HG03442 (cell line): ENCODE measurements around the gene RFESD.

Source experiments
- ATAC-seq: cut with Tn5 transposase; IDR thresholded peaks from one replicate; pipeline ENCODE4 v1.9.1; 2021; ENCODE audit warnings: mild to moderate bottlenecking, moderate library complexity; ENCODE audit not compliant: unreplicated experiment

Gene RFESD

DNA sequence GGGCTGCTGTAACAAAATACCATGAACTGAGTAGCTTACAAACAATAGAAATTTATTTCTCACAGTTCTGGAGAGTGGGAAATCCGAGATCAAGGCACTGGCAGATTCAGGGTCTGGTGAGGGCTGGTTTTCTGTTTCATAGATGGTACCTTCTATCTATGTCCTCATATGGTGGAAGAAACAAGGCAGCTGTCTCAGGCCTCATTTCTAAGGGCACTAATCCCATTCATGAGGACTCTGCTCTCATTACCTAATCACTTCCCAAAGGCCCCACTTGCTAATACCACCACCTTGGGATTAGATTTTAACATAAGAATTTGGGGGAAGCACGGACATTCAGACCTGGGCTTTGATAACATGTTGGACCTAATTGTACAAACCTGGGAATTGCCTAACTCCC lies 13.5 kb downstream of the RFESD start:
- ATAC-seq: no peak

- no peak for ATAC-seq
These were observed 16.4 kb downstream of the RFESD start for GRCh38 chr5:95662946-95663345.

GRCh38 chr5:95664204-95664786 lies 17.7 kb downstream of the RFESD start:
- no peak for ATAC-seq

GRCh38 chr5:95667061-95667618 lies 20.6 kb downstream of the RFESD start:
- no peak for ATAC-seq

DNA sequence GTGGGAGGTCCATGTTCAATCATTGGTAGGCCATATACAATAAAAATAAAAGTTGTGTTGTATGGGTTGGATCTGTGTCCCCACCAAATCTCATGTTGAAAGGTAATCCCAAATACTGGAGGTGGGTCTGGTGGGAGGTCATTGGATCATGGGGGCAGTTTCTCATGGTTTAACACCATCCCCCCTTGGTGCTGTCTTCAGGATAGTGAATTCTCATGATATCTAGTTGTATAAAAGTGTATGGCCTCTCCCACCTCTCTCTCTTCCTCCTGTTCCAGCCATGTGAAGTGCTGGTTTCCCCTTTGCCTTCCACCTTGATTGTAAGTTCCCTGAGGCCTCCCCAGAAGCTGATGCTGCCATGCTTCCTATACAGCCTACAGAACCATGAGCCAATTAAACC lies 21.1 kb downstream of the RFESD start:
- ATAC-seq: no peak

DNA sequence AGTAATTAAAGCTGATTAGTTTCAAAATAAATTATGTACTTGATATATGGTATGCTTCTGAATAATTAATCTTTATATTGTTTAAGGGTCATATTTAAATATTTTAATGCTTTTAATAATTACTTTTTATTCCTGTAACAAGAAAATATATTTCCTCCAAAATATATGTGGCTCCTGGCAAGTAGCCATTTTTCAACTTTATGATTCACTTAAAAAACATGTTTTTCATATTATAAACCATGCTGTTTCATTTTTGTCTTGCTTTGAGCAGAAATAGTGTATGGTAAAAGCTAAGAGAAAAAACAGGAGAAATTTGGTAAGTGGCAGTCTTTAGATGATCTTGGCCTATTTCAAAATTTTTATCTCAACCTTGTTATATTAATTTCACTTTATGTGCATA lies 21.6 kb downstream of the RFESD start:
- no peak for ATAC-seq

DNA sequence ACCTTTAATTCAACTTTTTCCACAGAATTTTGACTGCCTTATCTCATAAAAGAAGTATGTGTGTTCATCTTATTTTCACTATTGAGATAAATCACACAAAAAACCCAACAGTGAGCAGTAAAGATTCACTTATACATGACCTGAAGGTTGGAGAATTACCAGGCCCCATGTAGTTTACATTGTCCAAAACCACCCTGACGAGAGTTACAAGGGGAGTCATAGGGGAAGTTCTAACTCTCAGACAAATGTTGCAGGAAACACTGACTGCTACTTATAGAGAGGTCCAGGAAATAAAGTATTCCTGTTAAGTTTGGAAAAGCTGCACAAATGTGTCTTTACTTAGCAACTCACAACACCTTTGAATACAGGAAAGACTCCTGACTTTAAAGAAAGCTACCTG lies 22.2 kb downstream of the RFESD start:
- no peak for ATAC-seq

GRCh38 chr5:95669540-95669939 lies 23.0 kb downstream of the RFESD start:
- no peak for ATAC-seq

DNA sequence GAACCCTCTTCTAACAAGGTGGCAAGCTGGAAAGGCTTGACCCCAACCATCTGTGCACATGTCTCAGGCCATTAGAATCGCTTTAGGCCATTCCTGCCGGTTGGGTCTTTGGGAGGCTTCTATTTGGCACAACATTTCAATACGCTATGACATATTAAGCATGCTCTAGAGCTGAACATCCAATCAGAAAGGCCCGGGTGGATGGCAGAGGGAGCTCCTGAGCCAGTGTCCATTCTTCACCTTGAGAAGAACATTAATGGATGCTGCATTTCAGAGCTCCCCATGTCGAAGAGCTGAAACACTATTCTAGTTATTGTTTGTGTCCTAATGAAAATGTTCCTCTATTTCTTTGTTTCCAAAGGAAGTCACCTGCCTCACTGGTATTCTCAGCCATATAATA lies 23.4 kb downstream of the RFESD start:
- no peak for ATAC-seq

- no peak for ATAC-seq
These were observed 24.0 kb downstream of the RFESD start for GRCh38 chr5:95670568-95670967.

DNA sequence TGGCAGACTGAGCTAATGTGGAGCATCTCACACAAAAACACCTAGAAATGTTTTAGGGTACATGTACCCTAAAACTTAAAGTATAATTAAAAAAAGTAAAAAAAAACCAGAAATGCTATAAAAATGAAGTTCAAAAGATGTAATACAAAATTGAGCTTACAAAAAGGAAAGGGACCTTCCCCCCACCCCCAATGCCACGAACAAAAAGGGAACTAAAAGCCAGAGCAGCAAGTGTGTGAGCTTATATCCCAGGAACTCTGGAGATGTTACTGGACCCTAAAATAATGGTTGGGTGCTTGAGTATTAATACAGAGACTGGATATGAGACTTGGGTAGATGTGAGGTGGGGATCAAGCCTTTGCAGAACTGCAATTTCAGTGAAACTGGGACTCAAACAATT lies 25.2 kb downstream of the RFESD start:
- ATAC-seq: no peak

- no peak for ATAC-seq
These were observed 26.1 kb downstream of the RFESD start for GRCh38 chr5:95672641-95673040.

DNA sequence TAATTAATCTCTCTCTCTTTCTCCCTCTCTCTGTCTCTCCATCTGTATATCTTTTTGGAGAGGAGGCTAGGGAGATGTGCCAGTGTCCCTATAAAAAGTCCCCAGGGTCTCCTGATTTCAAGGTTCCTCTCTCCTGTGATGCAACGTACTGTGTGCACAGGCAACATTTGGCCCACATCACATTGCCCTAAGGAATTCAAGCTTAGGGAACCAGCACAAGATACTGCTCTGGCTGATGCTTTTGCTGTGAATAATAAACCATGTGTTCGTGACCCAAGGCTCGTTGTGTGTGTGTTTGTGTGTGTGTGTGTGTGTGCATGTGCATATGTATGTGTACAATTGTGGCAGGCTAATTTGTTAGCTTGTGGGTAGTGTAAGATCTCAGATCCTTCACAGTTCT lies 26.5 kb downstream of the RFESD start:
- no peak for ATAC-seq

GRCh38 chr5:95682891-95683290 lies 36.3 kb downstream of the RFESD start, which contains the start of gene SPATA9:
Gene SPATA9, minus strand, starts transcription at chr5:95682991. Its CDS starts 137 bp downstream, at chr5:95682854.
- no peak for ATAC-seq

DNA sequence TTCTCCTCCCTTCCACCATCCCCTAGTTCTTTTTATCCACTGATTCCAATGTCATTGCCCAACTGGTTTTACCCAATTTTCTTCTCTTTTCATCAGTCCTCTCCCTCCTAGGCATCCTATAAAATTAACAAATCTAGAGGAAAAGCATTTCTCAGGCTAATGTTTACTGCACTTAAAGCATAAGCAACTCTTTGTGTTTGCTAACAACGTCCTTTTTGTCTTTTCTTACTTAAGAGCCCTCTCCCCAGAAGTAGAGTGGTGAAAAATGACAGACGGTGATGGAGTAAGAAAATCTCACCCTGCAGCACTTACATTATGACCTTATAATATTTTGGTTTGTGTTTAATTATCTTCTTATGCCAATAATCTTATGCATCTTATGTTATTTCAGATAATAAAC lies 37.8 kb downstream of the RFESD start:
- no peak for ATAC-seq

DNA sequence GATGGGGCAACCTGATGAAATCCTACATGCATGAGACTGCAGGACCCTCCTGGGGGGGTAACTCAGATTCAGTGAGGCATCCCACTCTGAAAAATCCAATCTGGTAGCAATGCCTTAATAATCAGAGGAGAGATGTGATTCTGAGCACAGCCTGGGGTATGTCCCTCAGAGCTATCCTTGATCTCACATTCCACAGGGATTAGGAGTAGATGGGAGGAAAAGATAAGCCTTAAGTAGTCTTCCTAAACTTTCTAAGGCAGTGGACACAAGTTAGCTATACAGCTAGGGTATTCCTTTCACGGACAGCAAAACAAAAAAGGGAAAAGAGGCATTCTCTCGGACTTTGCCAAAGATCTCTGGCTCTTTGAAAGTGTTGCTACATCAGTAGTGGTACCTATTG lies 40.1 kb downstream of the RFESD start:
- no peak for ATAC-seq

DNA sequence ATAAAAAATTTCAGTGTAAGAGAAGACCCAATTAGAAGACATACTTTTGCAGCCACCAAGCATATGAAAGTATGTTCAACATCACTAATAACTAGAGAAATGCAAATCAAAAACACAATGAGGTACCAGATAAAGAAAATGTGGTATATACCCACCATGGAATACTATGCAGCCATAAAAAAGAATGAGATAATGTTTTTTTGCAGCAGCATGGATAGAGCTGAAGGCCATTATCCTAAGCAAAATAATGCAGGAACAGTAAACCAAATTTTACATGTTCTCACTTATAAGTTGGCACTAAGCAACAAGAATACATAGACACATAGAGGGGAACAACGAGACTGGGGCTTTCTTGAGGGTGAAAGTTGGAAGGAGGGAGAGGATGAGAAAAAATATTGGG lies 43.1 kb downstream of the RFESD start:
- ATAC-seq: no peak

GRCh38 chr5:95690333-95690732 lies 43.8 kb downstream of the RFESD start:
- no peak for ATAC-seq

GRCh38 chr5:95697781-95698681 lies 51.5 kb downstream of the RFESD start:
- ATAC-seq: no peak

- ATAC-seq: no peak
These were observed 52.8 kb downstream of the RFESD start for GRCh38 chr5:95699337-95699736.

DNA sequence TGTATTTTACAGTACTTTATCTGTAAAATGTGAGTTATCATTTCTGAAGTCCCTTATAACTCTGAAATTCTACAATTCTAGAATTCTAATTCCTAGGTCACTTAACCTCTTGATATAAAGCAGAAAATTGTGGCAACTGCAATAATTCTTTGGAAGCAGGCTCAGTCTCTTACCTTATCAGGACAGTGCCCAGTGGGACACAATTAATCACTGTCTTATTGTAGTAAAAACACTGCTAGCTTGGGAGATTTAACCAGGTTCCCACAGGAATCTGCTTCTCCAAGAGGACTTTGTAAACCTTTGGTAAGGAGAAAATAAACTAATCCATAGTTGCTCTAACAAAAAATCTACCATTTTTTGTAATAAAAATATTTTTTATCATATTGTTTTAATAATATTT lies 54.5 kb downstream of the RFESD start:
- no peak for ATAC-seq

GRCh38 chr5:95704150-95704549 lies 57.6 kb downstream of the RFESD start:
- no peak for ATAC-seq
